CD14-positive monocyte (primary cell): Measurements from ENCODE around the gene MUC20. TPM values are rescaled to one million over a fixed set of nuclear protein-coding genes. Genes with fewer than 3 reads are reported as not detected.

Source experiments
- DNase-seq, 3 donors: peaks; one replicate each; pipeline ENCODE4 v3.0.0-alpha.2; 2011 to 2022
- H2AFZ ChIP-seq: 2 replicates; pipeline ENCODE4 v1.6.0; 2012; ENCODE audit warnings: mild to moderate bottlenecking, low read depth, low read length, inconsistent platforms; ENCODE audit not compliant: insufficient read depth, poor library complexity, severe bottlenecking
- H3K27ac ChIP-seq, 2 donors: 1 replicate in 1 of 2; 2 replicates in 1 of 2; pipeline ENCODE4 v1.5.1; 2012 to 2013; ENCODE audit warnings: low read length in 2 of 2, control low read depth in 1 of 2, inconsistent platforms in 1 of 2, low read depth in 1 of 2, mild to moderate bottlenecking in 1 of 2
- H3K27me3 ChIP-seq, 2 donors: one replicate each; pipeline versions ENCODE4 v1.6.0 to v1.6.1; 2011 to 2013; ENCODE audit warnings: low read length in 2 of 2; ENCODE audit not compliant: control insufficient read depth in 2 of 2, insufficient read depth in 2 of 2
- H3K36me3 ChIP-seq, 2 donors: replicated peaks in 1 of 2; 1 replicate in 1 of 2; 2 replicates in 1 of 2; pipeline versions ENCODE4 v1.5.1 to v1.6.1; 2012 to 2013; ENCODE audit warnings: low read length in 2 of 2, control low read depth in 1 of 2, inconsistent platforms in 1 of 2, mild to moderate bottlenecking in 1 of 2; ENCODE audit not compliant: insufficient read depth in 2 of 2, control insufficient read depth in 1 of 2
- H3K4me1 ChIP-seq, 2 donors: 1 replicate in 1 of 2; 2 replicates in 1 of 2; pipeline versions ENCODE4 v1.5.1 to v1.6.1; 2012 to 2013; ENCODE audit warnings: low read length in 2 of 2, control low read depth in 1 of 2, inconsistent platforms in 1 of 2, mild to moderate bottlenecking in 1 of 2, moderate library complexity in 1 of 2; ENCODE audit not compliant: insufficient read depth in 2 of 2, control insufficient read depth in 1 of 2
- H3K4me2 ChIP-seq: replicated peaks from 2 replicates; pipeline ENCODE3; 2012; ENCODE audit warnings: low read length, moderate library complexity, mild to moderate bottlenecking; ENCODE audit not compliant: poor library complexity, severe bottlenecking; ENCODE audit errors: extremely low read depth
- H3K4me3 ChIP-seq, 3 experiments: fragments of 200-600 bp in 1 of 3; sonication (generic) in 1 of 3; replicated peaks in 1 of 3; 1 replicate in 2 of 3; 2 replicates in 1 of 3; pipeline ENCODE4 v1.5.1; 2011 to 2013; ENCODE audit warnings: low read length in 3 of 3, mild to moderate bottlenecking in 3 of 3, control low read depth in 2 of 3, low read depth in 2 of 3, inconsistent platforms in 1 of 3, moderate library complexity in 1 of 3
- H3K79me2 ChIP-seq: 2 replicates; pipeline ENCODE4 v1.6.0; 2012; ENCODE audit warnings: mild to moderate bottlenecking, control low read depth, inconsistent platforms, low read length, moderate library complexity; ENCODE audit not compliant: insufficient read depth
- H3K9ac ChIP-seq: 2 replicates; pipeline ENCODE4 v1.6.0; 2017; ENCODE audit warnings: low read length, mild to moderate bottlenecking; ENCODE audit not compliant: insufficient read depth, poor library complexity, severe bottlenecking
- H3K9me3 ChIP-seq, 2 donors: replicated peaks in 1 of 2; 1 replicate in 1 of 2; 2 replicates in 1 of 2; pipeline versions ENCODE4 v1.5.1 to v1.6.1; 2012 to 2013; ENCODE audit warnings: low read length in 2 of 2, control low read depth in 1 of 2; ENCODE audit not compliant: control insufficient read depth in 1 of 2, insufficient read depth in 1 of 2
- H4K20me1 ChIP-seq: 2 replicates; pipeline ENCODE4 v1.6.0; 2012; ENCODE audit warnings: mild to moderate bottlenecking, low read length, control low read depth, moderate library complexity; ENCODE audit not compliant: insufficient read depth
- H3K27ac Mint-ChIP-seq, 7 donors: one replicate each; pipeline ENCODE4 v1.8.0; 2020; ENCODE audit warnings: mild to moderate bottlenecking in 7 of 7, mixed read lengths in 7 of 7, moderate library complexity in 6 of 7, inconsistent platforms in 2 of 7
- H3K27me3 Mint-ChIP-seq, 3 donors: one replicate each; pipeline ENCODE4 v1.8.0; 2021 to 2022; ENCODE audit warnings: low read depth in 3 of 3, mild to moderate bottlenecking in 3 of 3, mixed read lengths in 3 of 3, moderate library complexity in 3 of 3, inconsistent platforms in 1 of 3
- H3K36me3 Mint-ChIP-seq, 2 donors: one replicate each; pipeline ENCODE4 v1.8.0; 2020; ENCODE audit warnings: mixed read lengths in 2 of 2, inconsistent platforms in 1 of 2, mild to moderate bottlenecking in 1 of 2
- H3K4me1 Mint-ChIP-seq: one replicate; pipeline ENCODE4 v1.8.0; 2020; ENCODE audit warnings: mild to moderate bottlenecking, mixed read lengths
- H3K4me3 Mint-ChIP-seq, 2 donors: one replicate each; pipeline ENCODE4 v1.8.0; 2020; ENCODE audit warnings: mild to moderate bottlenecking in 2 of 2, mixed read lengths in 2 of 2, moderate library complexity in 1 of 2
- H3K9me3 Mint-ChIP-seq, 7 donors: one replicate each; pipeline ENCODE4 v1.8.0; 2020 to 2022; ENCODE audit warnings: mixed read lengths in 7 of 7, mild to moderate bottlenecking in 6 of 7, moderate library complexity in 6 of 7, inconsistent platforms in 2 of 7
- WGBS: methylation state at CpG from one replicate; pipeline ENCODE4 v1.1.5; 2013; ENCODE audit warnings: missing lambda C conversion rate; ENCODE audit not compliant: insufficient coverage; 5-methylcytosine and 5-hydroxymethylcytosine counted together
- intact Hi-C, 2 donors: fragments of 100-400 bp; cut with micrococcal nuclease; formaldehyde crosslinking; loops; one replicate each; pipeline versions ENCODE4 v1.15.0 to v1.15.1; 2023
- polyA plus RNA-seq, 3 donors: library from polyadenylated mRNA; depleted of rRNA in 1 of 3; unstranded in 2 of 3; stranded (reverse) in 1 of 3; fragments of 300-500 nt in 2 of 3; fragments of >200 nt in 1 of 3; fragmentation: Illumina TruSeq in 2 of 3; gene quantifications; 1 replicate in 2 of 3; 2 replicates in 1 of 3; pipeline ENCODE4 v1.2.3, GENCODE V29; 2012 to 2021
- TF ChIP-seq, protein P1 (sequence below): fragments of 200-600 bp; IDR thresholded peaks from one replicate; pipeline ENCODE4 v1.8.0; 2022; ENCODE audit warnings: antibody characterized with exemption, mild to moderate bottlenecking

MUC20 gene
- polyA plus RNA-seq, 3 donors = 5.4 TPM; not detected in 2

DNA sequence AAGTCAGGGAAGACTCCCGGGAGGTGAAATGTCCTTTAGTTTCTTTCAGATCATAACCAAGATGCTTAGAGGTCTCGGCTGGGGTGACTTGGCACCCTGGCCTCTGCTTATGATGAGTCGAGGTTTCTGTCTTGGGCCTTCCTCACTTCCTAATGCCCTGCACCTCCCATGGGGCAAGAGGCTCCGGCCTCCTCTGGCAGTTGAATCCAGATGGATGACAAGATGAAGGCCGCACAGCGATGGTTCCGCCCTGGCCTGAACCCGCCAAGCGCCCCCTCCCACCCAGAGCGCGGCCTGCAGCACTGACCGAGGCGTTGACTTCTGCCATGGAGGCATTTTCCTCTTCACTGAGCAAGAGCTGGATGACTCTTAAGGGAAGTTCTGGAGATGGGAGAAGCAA lies 31.3 kb downstream of the MUC20 start:
- H3K27me3 Mint-ChIP-seq = peaks cover 7 to 26% (median 25%) of the 10 kb centered on the region in 3 donors
- DNase-seq = no peak
- H3K9me3 Mint-ChIP-seq = peaks cover 0 to 3% (median 0%) of the 10 kb centered on the region in 7 donors
- H3K27ac Mint-ChIP-seq = no peak overlapping the region
- 90% methylated on average over 2 of the region's 13 CpGs for WGBS
- peaks cover 0 to 3% of the 10 kb centered on the region in 2 donors for H3K4me1 ChIP-seq
- no peak overlapping the region for H3K27ac ChIP-seq
- TF ChIP-seq, protein P1, sequence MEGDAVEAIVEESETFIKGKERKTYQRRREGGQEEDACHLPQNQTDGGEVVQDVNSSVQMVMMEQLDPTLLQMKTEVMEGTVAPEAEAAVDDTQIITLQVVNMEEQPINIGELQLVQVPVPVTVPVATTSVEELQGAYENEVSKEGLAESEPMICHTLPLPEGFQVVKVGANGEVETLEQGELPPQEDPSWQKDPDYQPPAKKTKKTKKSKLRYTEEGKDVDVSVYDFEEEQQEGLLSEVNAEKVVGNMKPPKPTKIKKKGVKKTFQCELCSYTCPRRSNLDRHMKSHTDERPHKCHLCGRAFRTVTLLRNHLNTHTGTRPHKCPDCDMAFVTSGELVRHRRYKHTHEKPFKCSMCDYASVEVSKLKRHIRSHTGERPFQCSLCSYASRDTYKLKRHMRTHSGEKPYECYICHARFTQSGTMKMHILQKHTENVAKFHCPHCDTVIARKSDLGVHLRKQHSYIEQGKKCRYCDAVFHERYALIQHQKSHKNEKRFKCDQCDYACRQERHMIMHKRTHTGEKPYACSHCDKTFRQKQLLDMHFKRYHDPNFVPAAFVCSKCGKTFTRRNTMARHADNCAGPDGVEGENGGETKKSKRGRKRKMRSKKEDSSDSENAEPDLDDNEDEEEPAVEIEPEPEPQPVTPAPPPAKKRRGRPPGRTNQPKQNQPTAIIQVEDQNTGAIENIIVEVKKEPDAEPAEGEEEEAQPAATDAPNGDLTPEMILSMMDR = no peak
- H3K36me3 ChIP-seq = no peaks in the 10 kb centered on the region
- no peak overlapping the region for H3K4me3 ChIP-seq
- H4K20me1 ChIP-seq = no peaks in the 10 kb centered on the region
- no peak overlapping the region for H2AFZ ChIP-seq
- peaks cover 4% of the 10 kb centered on the region for H3K4me1 Mint-ChIP-seq
- H3K4me2 ChIP-seq = no peak overlapping the region
- intact Hi-C loops = no loop called here
- H3K9ac ChIP-seq = no peak overlapping the region
- no peak overlapping the region for H3K4me3 Mint-ChIP-seq
- no peaks in the 10 kb centered on the region for H3K9me3 ChIP-seq
- H3K27me3 ChIP-seq = peaks cover 0 to 2% of the 10 kb centered on the region in 2 donors
- H3K79me2 ChIP-seq = no peaks in the 10 kb centered on the region
- H3K36me3 Mint-ChIP-seq = no peaks in the 10 kb centered on the region

DNA sequence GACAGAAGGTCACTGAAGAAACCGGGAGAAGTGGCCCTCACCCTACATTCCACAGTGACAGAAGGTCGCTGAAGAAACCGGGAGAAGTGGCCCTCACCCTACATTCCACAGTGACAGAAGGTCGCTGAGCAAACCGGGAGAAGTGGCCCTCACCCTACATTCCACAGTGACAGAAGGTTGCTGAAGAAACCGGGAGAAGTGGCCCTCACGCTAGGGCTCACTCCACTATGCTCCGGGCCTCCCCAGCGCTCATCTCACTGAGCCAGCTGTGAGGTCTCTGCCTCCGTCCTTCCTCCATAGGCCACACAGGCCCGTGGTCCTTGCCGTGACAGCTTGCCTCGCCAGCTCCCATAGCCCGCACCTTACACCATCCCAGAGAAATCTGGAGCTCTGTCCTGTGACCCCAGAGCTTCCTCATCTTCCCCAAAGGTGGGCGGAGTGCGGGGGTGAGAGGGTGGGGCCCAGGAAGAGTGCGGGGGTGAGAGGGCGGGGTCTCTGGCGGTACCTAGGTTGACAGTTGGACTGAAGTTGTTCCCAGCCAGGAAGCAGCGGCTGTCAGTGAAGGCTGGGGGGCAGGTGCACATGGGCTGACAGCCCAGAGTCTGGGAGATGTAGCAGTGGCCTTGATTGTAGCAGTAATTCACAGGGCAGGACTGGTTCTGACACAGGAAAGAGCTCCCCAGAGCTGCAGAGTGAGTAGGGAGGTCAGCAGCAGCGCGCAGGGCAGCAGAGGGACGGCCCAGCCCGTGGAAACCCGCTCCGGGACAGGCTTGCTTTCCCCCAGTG lies 32.0 kb downstream of the MUC20 start:
- Histone ChIP-seq H3K27me3 (peaks cover 0 to 8% of the 10 kb centered on the region in 2 donors), H3K4me1 (peaks cover 0 to 3% of the 10 kb centered on the region in 2 donors), H3K4me2 (no peak overlapping the region), H3K9me3 (no peaks in the 10 kb centered on the region), H2AFZ (no peak overlapping the region), H4K20me1 (no peaks in the 10 kb centered on the region), H3K9ac (no peak overlapping the region), H3K27ac (no peak overlapping the region), H3K4me3 (no peak overlapping the region), H3K79me2 (no peaks in the 10 kb centered on the region), H3K36me3 (no peaks in the 10 kb centered on the region)
- 87% methylated on average over 21 of the region's 26 CpGs for WGBS
- H3K27me3 Mint-ChIP-seq = peaks cover 13 to 30% (median 27%) of the 10 kb centered on the region in 3 donors
- peaks cover 4% of the 10 kb centered on the region for H3K4me1 Mint-ChIP-seq
- intact Hi-C loops = no loop called here
- H3K27ac Mint-ChIP-seq = no peak overlapping the region
- peaks cover 0 to 2% (median 0%) of the 10 kb centered on the region in 7 donors for H3K9me3 Mint-ChIP-seq
- no peaks in the 10 kb centered on the region for H3K36me3 Mint-ChIP-seq
- TF ChIP-seq, protein P1 = no peak
- no peak for DNase-seq
- H3K4me3 Mint-ChIP-seq = no peak overlapping the region
